LNCAP (cell line): ENCODE measurements around the gene GCK.

Source experiments
- CTCF ChIP-seq: fragments of 450-650 bp; IDR thresholded peaks from 2 replicates; pipeline ENCODE4 v1.5.1; 2017; ENCODE audit warnings: mild to moderate bottlenecking

The GCK gene

GRCh38 chr7:44172352-44172751 is 16.9 kb downstream of the GCK start:
- no peak for TF ChIP-seq CTCF

- TF ChIP-seq CTCF, result no peak
These were observed 21.3 kb downstream of the GCK start for GRCh38 chr7:44167920-44168319.

GRCh38 chr7:44163591-44163990 is 25.6 kb downstream of the GCK start:
- no peak for TF ChIP-seq CTCF

GRCh38 chr7:44162785-44163395 is 26.3 kb downstream of the GCK start:
- no peak for TF ChIP-seq CTCF

GRCh38 chr7:44162179-44162578 is 27.1 kb downstream of the GCK start:
- TF ChIP-seq CTCF, result no peak

GRCh38 chr7:44161371-44161770 is 27.9 kb downstream of the GCK start:
- no peak for TF ChIP-seq CTCF

- TF ChIP-seq CTCF, result no peak
These were observed 29.2 kb downstream of the GCK start for GRCh38 chr7:44159824-44160630.
